ENCODE results near the gene C11orf54.

Gene C11orf54

DNA sequence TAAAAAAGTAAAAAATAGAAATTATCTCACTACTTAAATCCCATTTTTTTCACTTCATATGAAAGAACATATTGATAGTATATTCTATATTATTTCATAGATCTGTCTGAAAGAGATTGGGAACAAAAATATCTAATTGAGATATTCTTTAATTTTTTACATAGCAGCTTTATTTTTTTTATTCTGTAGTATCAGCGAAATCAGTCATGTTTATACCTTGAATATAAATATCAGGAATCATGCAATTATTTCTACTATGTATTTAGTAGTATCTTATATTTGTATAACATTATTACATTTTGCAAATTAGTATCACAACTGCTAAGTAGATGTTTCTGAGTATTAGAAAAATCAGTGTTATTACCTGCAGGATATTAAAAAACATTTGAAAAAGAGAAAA lies 20.4 kb downstream of the C11orf54 start:
- no peak overlapping the region for H3K4me3 ChIP-seq (ENCODE audit: low read depth, low read length)
- DNase-seq (ENCODE audit: low read depth): no peak
- TF ChIP-seq CTCF (IDR thresholded peaks at IDR 0.05; ENCODE audit: control insufficient read depth, extremely low read depth, insufficient read depth): no peak

GRCh38 chr11:93765551-93765950 lies 24.1 kb downstream of the C11orf54 start:
- no peak for TF ChIP-seq CTCF (IDR thresholded peaks at IDR 0.05; ENCODE audit: control insufficient read depth, extremely low read depth, insufficient read depth)
- no peak overlapping the region for H3K4me3 ChIP-seq (ENCODE audit: low read depth, low read length)
- no peak for DNase-seq (ENCODE audit: low read depth)

DNA sequence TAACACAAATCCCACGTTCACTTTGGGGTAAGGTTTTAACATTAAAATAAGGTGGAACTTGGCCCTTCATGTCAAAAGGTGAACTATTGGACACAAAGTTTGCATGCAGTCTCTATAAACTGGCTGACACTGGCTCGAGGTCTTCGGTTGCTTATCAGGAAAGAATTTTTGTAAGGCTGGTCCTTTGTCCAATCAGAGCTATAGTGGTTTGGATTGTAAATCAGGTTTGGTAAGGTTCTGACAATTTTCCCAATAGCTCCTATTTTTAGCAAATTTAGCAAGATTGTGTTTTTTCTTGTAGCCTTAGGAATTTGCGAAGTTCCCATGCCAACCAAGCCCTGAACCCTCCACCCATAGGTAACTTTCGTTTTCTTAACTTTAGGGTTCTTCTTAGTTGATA lies 25.0 kb downstream of the C11orf54 start:
- TF ChIP-seq CTCF (IDR thresholded peaks at IDR 0.05; ENCODE audit: control insufficient read depth, extremely low read depth, insufficient read depth): no peak
- DNase-seq (ENCODE audit: low read depth): no peak
- no peak overlapping the region for H3K4me3 ChIP-seq (ENCODE audit: low read depth, low read length)

- no peak overlapping the region for H3K4me3 ChIP-seq (ENCODE audit: low read depth, low read length)
- TF ChIP-seq CTCF (IDR thresholded peaks at IDR 0.05; ENCODE audit: control insufficient read depth, extremely low read depth, insufficient read depth): no peak
- no peak for DNase-seq (ENCODE audit: low read depth)
Measured at GRCh38 chr11:93767018-93767417, 25.5 kb downstream of the C11orf54 start.

- no peak for DNase-seq (ENCODE audit: low read depth)
- TF ChIP-seq CTCF (IDR thresholded peaks at IDR 0.05; ENCODE audit: control insufficient read depth, extremely low read depth, insufficient read depth): no peak
- H3K4me3 ChIP-seq (ENCODE audit: low read depth, low read length): no peak overlapping the region
Measured at GRCh38 chr11:93770160-93770559, 28.7 kb downstream of the C11orf54 start.

- DNase-seq (ENCODE audit: low read depth): no peak
- H3K4me3 ChIP-seq (ENCODE audit: low read depth, low read length): no peak overlapping the region
- no peak for TF ChIP-seq CTCF (IDR thresholded peaks at IDR 0.05; ENCODE audit: control insufficient read depth, extremely low read depth, insufficient read depth)
Measured at GRCh38 chr11:93772123-93772522, 30.7 kb downstream of the C11orf54 start.

GRCh38 chr11:93773045-93773477 lies 31.6 kb downstream of the C11orf54 start:
- TF ChIP-seq CTCF (IDR thresholded peaks at IDR 0.05; ENCODE audit: control insufficient read depth, extremely low read depth, insufficient read depth): no peak
- DNase-seq (ENCODE audit: low read depth): no peak
- H3K4me3 ChIP-seq (ENCODE audit: low read depth, low read length): no peak overlapping the region

Measured in LNCaP clone FGC (cell line).